Omental fat pad (tissue), 4 donors: ENCODE data around the gene COL4A4. TPM values are rescaled to one million over a fixed set of nuclear protein-coding genes. Genes with fewer than 3 reads are reported as not detected.

Experiments
- ATAC-seq: fragments of 150-250 bp; one replicate; pipeline ENCODE4 v1.9.1; 2016; ENCODE audit warnings: mild to moderate bottlenecking, moderate library complexity; ENCODE audit not compliant: low FRiP score
- DNase-seq: peaks from one replicate; pipeline ENCODE4 v3.0.0-alpha.2; 2019; ENCODE audit warnings: low spot score
- total RNA-seq, 4 donors: library from RNA; depleted of rRNA; stranded (reverse); fragments of >200 nt; gene quantifications; one replicate each; pipeline ENCODE4 v1.1.0, GENCODE V29; 2016
- TF ChIP-seq, protein P1 (sequence below), 3 donors: fragments of 450-650 bp; IDR thresholded peaks; one replicate each; pipeline ENCODE4 v1.5.1; 2016 to 2017; ENCODE audit warnings: antibody characterized with exemption in 3 of 3, mild to moderate bottlenecking in 3 of 3, moderate library complexity in 2 of 3

COL4A4 gene
- total RNA-seq, 4 donors from 2014 or later: 0.38 to 1.9 (median 0.64) TPM

DNA sequence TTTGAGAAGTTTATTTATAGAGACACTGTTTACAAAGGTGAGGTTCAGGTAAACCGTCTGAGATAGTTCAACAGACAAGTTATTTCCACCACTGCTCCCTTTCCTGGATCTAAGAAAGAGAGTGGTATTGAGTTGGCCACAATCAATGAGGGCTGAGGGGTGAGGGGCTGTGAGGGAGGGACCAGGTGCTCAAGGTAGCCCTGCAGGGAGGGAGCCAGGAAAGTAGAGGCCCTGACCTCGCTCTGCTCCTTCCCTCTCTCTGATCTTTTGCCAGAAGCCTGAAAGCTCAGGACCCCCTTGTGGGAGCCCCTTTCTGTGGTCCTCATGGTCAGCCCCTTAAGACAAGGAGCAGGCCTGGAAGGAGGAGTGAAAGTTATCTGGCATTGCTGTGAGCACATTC lies 30.2 kb upstream of the COL4A4 start:
- TF ChIP-seq, protein P1, sequence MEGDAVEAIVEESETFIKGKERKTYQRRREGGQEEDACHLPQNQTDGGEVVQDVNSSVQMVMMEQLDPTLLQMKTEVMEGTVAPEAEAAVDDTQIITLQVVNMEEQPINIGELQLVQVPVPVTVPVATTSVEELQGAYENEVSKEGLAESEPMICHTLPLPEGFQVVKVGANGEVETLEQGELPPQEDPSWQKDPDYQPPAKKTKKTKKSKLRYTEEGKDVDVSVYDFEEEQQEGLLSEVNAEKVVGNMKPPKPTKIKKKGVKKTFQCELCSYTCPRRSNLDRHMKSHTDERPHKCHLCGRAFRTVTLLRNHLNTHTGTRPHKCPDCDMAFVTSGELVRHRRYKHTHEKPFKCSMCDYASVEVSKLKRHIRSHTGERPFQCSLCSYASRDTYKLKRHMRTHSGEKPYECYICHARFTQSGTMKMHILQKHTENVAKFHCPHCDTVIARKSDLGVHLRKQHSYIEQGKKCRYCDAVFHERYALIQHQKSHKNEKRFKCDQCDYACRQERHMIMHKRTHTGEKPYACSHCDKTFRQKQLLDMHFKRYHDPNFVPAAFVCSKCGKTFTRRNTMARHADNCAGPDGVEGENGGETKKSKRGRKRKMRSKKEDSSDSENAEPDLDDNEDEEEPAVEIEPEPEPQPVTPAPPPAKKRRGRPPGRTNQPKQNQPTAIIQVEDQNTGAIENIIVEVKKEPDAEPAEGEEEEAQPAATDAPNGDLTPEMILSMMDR (IDR thresholded peaks at IDR 0.05): no peak
- ATAC-seq (no peak), DNase-seq (no peak)

GRCh38 chr2:227192491-227192890 lies 28.5 kb upstream of the COL4A4 start:
- TF ChIP-seq, protein P1 (IDR thresholded peaks at IDR 0.05): no peak
- ATAC-seq (no peak), DNase-seq (no peak)

DNA sequence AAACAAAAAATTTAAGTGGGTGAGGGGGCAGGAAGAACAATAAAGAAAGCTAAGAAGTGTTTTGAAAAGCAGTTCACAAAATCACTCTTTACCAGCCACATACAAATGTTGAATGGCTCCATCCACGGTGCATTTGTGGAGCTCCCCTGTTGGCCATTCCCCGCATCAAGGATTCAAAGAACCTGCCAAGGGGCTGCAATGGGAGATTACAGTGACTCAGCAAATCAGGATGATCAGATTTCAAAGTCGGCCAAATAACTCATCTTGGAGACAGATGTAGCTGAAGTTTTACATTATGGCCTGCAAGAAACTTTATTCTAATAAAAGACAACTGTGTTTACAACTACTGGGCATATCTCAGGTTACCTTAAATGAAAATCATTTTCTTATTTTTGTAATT lies 27.4 kb upstream of the COL4A4 start:
- TF ChIP-seq, protein P1 (IDR thresholded peaks at IDR 0.05): no peak
- DNase-seq (no peak), ATAC-seq (no peak)

GRCh38 chr2:227188292-227188691 lies 24.3 kb upstream of the COL4A4 start:
- TF ChIP-seq, protein P1 (IDR thresholded peaks at IDR 0.05): no peak
- no peak for ATAC-seq

GRCh38 chr2:227186751-227187150 lies 22.7 kb upstream of the COL4A4 start:
- no peak for ATAC-seq
- TF ChIP-seq, protein P1 (IDR thresholded peaks at IDR 0.05): no peak

More at GRCh38 chr2:227188292-227188691, 24.3 kb upstream of the COL4A4 start:
- no peak for DNase-seq

DNA sequence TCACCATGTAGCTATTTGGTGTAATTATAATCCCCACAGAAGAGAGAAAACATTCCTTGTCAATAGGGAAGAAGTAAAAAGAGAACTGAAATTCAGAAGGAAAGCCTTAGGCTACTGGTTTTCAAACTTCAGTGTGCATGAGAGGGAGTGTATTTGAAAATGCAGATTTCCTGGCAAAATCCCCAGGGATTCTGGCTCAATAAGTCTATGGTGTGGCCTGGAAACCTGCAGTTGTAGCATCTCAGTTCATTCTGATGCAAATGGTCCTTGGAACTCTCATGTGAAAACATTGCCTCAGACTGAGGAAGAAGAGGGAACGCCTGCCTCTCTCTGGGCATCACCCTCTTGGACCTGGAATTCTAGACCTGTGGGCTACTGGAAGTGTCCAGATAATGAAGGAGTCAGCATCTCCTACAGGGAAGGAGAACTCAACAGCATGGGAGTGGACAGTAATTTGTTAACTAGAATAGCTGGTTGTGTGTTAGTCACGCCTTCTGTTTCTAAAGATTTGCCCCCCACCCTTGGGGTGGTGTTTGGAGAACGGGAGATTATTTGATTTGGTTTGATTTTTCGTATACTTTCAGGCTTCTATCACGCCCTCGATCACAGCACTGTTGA lies 21.7 kb upstream of the COL4A4 start:
- ATAC-seq (no peak), DNase-seq (no peak)

More at GRCh38 chr2:227186751-227187150, 22.7 kb upstream of the COL4A4 start:
- no peak for DNase-seq

More for the DNA sequence above, 21.7 kb upstream of the COL4A4 start:
- TF ChIP-seq, protein P1 (IDR thresholded peaks at IDR 0.05): no peak
